AG04450 (cell line): Measurements from ENCODE around the gene IGIP. TPM values are rescaled to one million over a fixed set of nuclear protein-coding genes. Genes with fewer than 3 reads are reported as not detected.

Experiments used
- CTCF ChIA-PET: fragments of 300-600, 350-600 bp; formaldehyde crosslinking; extraction: SDS; loops from one replicate; lab custom pipeline; 2022; ENCODE audit warnings: antibody characterized with exemption, inconsistent platforms; lab: Charles Lee
- POLR2A ChIA-PET: fragments of 350-600 bp; formaldehyde crosslinking; extraction: SDS; loops from one replicate; lab custom pipeline; 2021; ENCODE audit warnings: antibody characterized with exemption, inconsistent platforms; lab: Yijun Ruan, JAX
- DNase-seq: peaks from one replicate; pipeline ENCODE4 v3.0.0-alpha.2; 2011; ENCODE audit warnings: low read depth, low spot score
- H3K27ac ChIP-seq: one replicate; pipeline ENCODE4 v1.5.1; 2012; ENCODE audit warnings: low read depth, low read length, control low read depth
- H3K27me3 ChIP-seq: one replicate; pipeline ENCODE4 v1.6.0; 2012; ENCODE audit warnings: low read length; ENCODE audit not compliant: control insufficient read depth, insufficient read depth
- H3K4me3 ChIP-seq: 2 replicates; pipeline ENCODE4 v1.5.1; 2011; ENCODE audit warnings: mild to moderate bottlenecking, low read depth, low read length, control low read depth
- H3K9me3 ChIP-seq: 2 replicates; pipeline ENCODE4 v1.5.1; 2012; ENCODE audit warnings: low read length; ENCODE audit not compliant: control insufficient read depth, insufficient read depth
- CTCF ChIP-seq: IDR thresholded peaks from 2 replicates; pipeline ENCODE4 v1.5.1; 2011; ENCODE audit warnings: low read depth, low read length, control low read depth, inconsistent platforms
- polyA plus RNA-seq: library from polyadenylated mRNA; depleted of rRNA; stranded (reverse); fragments of >200 nt; gene quantifications from 2 replicates; pipeline ENCODE4 v1.2.3, GENCODE V29; 2011

Gene IGIP
- polyA plus RNA-seq, 1 experiment: 2.2 TPM

GRCh38 chr5:140142856-140143255, 17.1 kb downstream of the IGIP start:
- Histone ChIP-seq H3K4me3 (no peak overlapping the region), H3K9me3 (no peaks in the 10 kb centered on the region; the same call in 1 of the 2 replicates), H3K27ac (no peak overlapping the region), H3K27me3 (peaks cover 9% of the 10 kb centered on the region)
- DNase-seq: no peak
- POLR2A ChIA-PET: no interaction called here
- TF ChIP-seq CTCF: no peak
- CTCF ChIA-PET: interaction anchor here (0.8 to 6.6 kb wide), 7 partner anchors 8 to 70 kb away, joined by 3 to 161 read pairs (median 64); partner anchors contain the start of gene PURA

- H3K27ac ChIP-seq: no peak overlapping the region
- ChIA-PET CTCF (interaction anchor here (0.6 to 6.6 kb wide), 23 partner anchors 9 to 379 kb away, joined by 3 to 161 read pairs (median 7); partner anchors contain the start of genes HBEGF and PURA), POLR2A (interaction anchor here (0.7 to 1.4 kb wide), 3 partner anchors 10 to 36 kb away, joined by 3 to 4 read pairs (median 3); no protein-coding TSS in a partner anchor)
- H3K9me3 ChIP-seq: no peaks in the 10 kb centered on the region; the same call in 1 of the 2 replicates
- TF ChIP-seq CTCF: no peak
- no peak overlapping the region for H3K4me3 ChIP-seq
- no peak for DNase-seq
- H3K27me3 ChIP-seq: peaks cover 9% of the 10 kb centered on the region
Measured at GRCh38 chr5:140143521-140144258, 18.0 kb downstream of the IGIP start.

GRCh38 chr5:140145256-140145655, 19.5 kb downstream of the IGIP start:
- H3K4me3 ChIP-seq: no peak overlapping the region
- H3K27ac ChIP-seq: no peak overlapping the region
- DNase-seq: no peak
- TF ChIP-seq CTCF: no peak
- POLR2A ChIA-PET: interaction anchor here (0.5 to 1.5 kb wide), 2 partner anchors 37 to 38 kb away, joined by 4 to 5 read pairs; no protein-coding TSS in a partner anchor
- no peaks in the 10 kb centered on the region; the same call in 1 of the 2 replicates for H3K9me3 ChIP-seq
- CTCF ChIA-PET: interaction anchor here (0.6 to 6.6 kb wide), 44 partner anchors 8 to 685 kb away, joined by 3 to 161 read pairs (median 5); partner anchors contain the start of genes NRG2 and PURA
- H3K27me3 ChIP-seq: peaks cover 9% of the 10 kb centered on the region

GRCh38 chr5:140145818-140146522, 20.2 kb downstream of the IGIP start:
- ChIA-PET POLR2A (interaction anchor here (0.5 to 1.5 kb wide), 2 partner anchors 37 to 38 kb away, joined by 4 to 5 read pairs; no protein-coding TSS in a partner anchor), CTCF (interaction anchor here (0.6 to 6.6 kb wide), 40 partner anchors 8 to 686 kb away, joined by 3 to 161 read pairs (median 5); partner anchors contain the start of genes NRG2 and PURA)
- peaks cover 5% of the 10 kb centered on the region for H3K27me3 ChIP-seq
- H3K4me3 ChIP-seq: peak overlapping the region; percentile 54
- no peaks in the 10 kb centered on the region; the same call in 1 of the 2 replicates for H3K9me3 ChIP-seq
- no peak overlapping the region for H3K27ac ChIP-seq
- peak; percentile 24 for DNase-seq
- TF ChIP-seq CTCF: peak; percentile 52
